Fibroblast of mammary gland (primary cell): ENCODE data around the gene HSBP1L1.
A peak's percentile ranks its signal among the peaks of the same experiment; 100 is the strongest.
"Not testable (repeated sequence)": the region's sequence is repeated elsewhere in the genome, so short reads cannot be mapped to it uniquely, and the experiment has no call there.

Experiments used
- DNase-seq: peaks from one replicate; pipeline ENCODE4 v3.0.0-alpha.2; 2010; ENCODE audit warnings: low read depth
- H3K4me3 ChIP-seq: 2 replicates; pipeline ENCODE4 v1.5.1; 2011; ENCODE audit warnings: low read depth, mild to moderate bottlenecking, low read length, moderate library complexity; ENCODE audit not compliant: control insufficient read depth
- CTCF ChIP-seq: conservative IDR thresholded peaks from 2 replicates; pipeline ENCODE4 v1.5.1; 2011; ENCODE audit warnings: low read depth, low read length, inconsistent platforms; ENCODE audit not compliant: control insufficient read depth, insufficient read depth

The HSBP1L1 gene

DNA sequence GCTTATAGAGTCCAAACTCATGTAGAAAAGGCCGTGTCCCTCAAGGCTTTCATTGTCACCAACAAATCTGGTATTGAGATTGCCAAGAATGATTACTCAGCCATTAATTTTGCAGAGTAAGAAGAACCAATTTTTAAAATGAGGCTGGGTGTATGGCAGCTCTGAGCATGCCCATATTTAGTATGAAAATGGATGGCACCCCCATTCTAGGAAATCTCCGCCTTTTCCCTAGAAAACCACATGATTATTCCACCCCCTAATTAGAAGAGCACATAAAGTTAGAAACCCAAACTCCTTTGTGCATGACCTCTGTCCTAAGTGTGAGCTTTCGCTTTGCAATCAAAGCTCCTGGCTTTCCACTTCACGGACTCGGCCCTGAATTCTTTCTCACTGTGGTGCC is 38.0 kb downstream of the HSBP1L1 start:
- H3K4me3 ChIP-seq: no peak overlapping the region
- no peak for DNase-seq
- no peak for TF ChIP-seq CTCF

- no peak for DNase-seq
- no peak overlapping the region for H3K4me3 ChIP-seq
- no peak for TF ChIP-seq CTCF
Observed at GRCh38 chr18:80004600-80005342, 40.3 kb downstream of the HSBP1L1 start.

- TF ChIP-seq CTCF: no peak
- H3K4me3 ChIP-seq: no peak overlapping the region
- DNase-seq: no peak
Observed at GRCh38 chr18:80006724-80007123, 42.3 kb downstream of the HSBP1L1 start.

DNA sequence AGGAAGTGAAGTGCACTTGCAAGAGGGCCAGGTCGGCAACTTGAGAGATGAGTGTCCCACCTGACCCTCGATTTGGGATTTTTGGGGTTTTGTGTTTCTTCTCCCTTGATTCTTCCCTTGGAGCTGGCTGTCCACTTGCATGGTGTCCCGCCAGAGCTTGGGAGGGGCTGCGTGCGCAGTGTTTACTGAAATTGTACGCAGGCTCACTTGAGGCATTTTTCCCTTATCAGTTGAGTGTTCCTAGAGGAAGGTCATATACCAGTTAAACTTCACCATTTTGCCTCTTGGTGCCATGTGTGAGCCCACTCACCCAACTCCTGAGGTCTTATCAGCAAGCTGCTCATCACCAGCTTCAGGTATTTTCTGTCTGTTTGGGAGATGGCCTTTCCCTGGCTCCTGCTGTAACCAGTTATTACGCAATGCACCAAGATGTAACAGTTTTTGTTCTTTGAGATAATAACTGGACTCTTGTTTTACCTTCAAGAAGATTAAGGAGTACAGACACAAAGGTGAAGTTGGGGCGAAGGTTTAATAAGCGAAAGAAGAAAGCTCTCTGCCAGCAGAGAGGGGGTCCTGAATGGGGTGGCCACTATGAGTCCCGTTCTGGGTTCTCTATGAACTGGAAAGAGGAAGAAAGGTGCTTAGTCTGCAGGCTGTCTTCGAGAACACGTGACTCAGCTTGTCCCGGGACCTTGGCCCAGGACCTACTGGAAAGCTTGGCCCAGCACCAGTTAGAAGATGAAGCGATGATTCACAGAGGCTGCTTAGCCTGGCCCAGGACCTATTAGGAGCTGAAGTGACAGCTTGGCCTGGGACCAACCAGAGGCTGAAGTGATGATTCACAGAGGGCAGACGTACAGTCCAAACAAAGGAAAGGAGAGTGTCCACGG is 45.5 kb downstream of the HSBP1L1 start:
- peak; percentile 99 for DNase-seq
- no peak overlapping the region for H3K4me3 ChIP-seq
- no peak for TF ChIP-seq CTCF

DNA sequence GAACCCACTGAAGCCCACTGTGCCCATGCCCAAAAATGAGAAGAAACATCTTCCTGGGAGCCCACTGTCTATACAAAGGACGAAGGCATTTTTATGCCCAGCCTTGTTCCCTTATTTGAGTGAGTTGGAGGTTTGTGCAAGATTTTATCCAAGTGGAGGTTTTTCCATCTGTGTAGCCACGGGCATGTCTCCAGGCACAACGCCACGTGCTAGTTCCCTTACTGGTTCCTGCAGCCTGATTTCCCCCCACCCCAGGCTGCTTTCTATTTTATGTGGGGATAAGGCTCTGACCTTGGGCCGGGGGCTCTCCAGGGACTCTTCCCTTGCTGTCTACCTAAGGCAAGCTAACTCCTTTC is 46.1 kb downstream of the HSBP1L1 start:
- H3K4me3 ChIP-seq: no peak overlapping the region
- no peak for DNase-seq
- TF ChIP-seq CTCF: no peak

DNA sequence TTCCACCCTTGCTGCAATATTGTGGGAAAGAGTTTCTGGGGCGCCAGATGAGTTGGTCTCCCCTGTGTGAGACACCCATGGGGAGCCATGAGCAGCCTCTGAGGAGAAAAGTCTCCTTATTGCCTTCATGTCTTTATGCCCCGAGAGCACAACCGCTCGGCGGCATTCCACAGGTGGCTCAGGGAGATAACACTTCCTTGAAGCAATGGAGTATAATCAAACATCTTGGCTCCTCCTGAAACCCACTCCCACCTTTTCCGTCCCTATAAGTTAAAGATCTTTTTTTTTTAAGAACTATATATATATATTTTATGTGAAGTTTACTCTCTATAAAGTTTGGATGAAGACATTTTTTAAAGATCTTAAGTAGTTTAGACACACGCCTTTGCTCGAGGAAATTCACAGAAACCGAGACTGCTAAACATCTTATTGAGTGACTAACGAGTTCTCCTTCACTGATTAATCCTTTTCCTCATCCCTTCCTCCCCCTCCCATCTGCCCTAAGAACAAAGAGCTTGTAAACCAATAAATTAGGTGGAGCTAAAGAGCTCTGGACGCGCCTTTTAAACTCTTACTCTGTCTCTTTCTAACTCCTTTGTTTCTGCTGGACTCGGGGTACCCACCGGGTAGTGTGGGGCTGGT is 47.2 kb downstream of the HSBP1L1 start:
- H3K4me3 ChIP-seq, DNase-seq: not testable (repeated sequence)

- H3K4me3 ChIP-seq: no peak overlapping the region
- no peak for DNase-seq
- TF ChIP-seq CTCF: no peak
Observed at GRCh38 chr18:80012714-80013113, 48.3 kb downstream of the HSBP1L1 start.
